ENCODE results near the gene CABLES1.

DNA sequence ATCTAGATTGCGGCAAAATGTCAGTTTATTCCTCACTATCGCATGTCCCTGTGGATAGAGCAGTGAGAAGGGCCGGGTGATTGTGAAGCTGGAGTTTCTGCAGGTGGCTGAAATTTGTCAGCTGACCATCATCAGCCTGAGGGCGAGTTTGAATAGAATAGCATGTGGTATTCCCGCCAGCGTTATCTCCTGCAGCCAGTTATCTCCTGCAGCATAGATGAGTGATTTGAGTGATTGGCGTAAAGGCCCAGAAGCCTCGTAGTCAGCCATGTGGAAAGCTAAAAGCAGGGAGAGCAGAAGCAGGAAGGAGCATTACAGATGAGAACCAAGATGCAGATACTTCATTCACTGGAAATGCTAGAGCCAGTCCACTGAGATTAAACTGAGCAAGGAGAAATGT lies 65.5 kb downstream of the CABLES1 start:
- TF ChIP-seq USF2 (IDR thresholded peaks at IDR 0.05; ENCODE audit: low read length): no peak
- TF ChIP-seq POLR2AphosphoS5 (IDR thresholded peaks at IDR 0.05; ENCODE audit: low read depth, low read length): no peak
- TF ChIP-seq, protein P1, sequence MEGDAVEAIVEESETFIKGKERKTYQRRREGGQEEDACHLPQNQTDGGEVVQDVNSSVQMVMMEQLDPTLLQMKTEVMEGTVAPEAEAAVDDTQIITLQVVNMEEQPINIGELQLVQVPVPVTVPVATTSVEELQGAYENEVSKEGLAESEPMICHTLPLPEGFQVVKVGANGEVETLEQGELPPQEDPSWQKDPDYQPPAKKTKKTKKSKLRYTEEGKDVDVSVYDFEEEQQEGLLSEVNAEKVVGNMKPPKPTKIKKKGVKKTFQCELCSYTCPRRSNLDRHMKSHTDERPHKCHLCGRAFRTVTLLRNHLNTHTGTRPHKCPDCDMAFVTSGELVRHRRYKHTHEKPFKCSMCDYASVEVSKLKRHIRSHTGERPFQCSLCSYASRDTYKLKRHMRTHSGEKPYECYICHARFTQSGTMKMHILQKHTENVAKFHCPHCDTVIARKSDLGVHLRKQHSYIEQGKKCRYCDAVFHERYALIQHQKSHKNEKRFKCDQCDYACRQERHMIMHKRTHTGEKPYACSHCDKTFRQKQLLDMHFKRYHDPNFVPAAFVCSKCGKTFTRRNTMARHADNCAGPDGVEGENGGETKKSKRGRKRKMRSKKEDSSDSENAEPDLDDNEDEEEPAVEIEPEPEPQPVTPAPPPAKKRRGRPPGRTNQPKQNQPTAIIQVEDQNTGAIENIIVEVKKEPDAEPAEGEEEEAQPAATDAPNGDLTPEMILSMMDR (IDR thresholded peaks at IDR 0.05; ENCODE audit: control extremely low read depth in 1 of 3, insufficient read depth in 1 of 3, low read depth in 1 of 3, low read length in 3 of 3): no peak
- no peak for TF ChIP-seq EGR1 (IDR thresholded peaks at IDR 0.05; ENCODE audit: borderline replicate concordance, low read depth, low read length)
- no peak for TF ChIP-seq GABPA (IDR thresholded peaks at IDR 0.05; ENCODE audit: borderline replicate concordance, insufficient read depth, low read length)
- TF ChIP-seq SP1 (IDR thresholded peaks at IDR 0.05; ENCODE audit: low read depth, low read length): no peak
- no peak for TF ChIP-seq POU5F1 (IDR thresholded peaks at IDR 0.05; ENCODE audit: low read depth, low read length)
- no peak for TF ChIP-seq CREB1 (IDR thresholded peaks at IDR 0.05)
- TF ChIP-seq SIN3A (conservative IDR thresholded peaks at IDR 0.05 in 1 of 2, IDR thresholded peaks at IDR 0.05 in 1 of 2; ENCODE audit: low read depth in 1 of 2, low read length in 2 of 2): no peak
- no peak for TF ChIP-seq POLR2A (IDR thresholded peaks at IDR 0.05; ENCODE audit: control extremely low read depth in 1 of 2, low read depth in 2 of 2, low read length in 2 of 2)
